OCI-LY7 (cell line): ENCODE data around the gene AGBL1. TPM values are rescaled to one million over a fixed set of nuclear protein-coding genes. Genes with fewer than 3 reads are reported as not detected.

Experiments used
- BruUV-seq: library from RNA; stranded (reverse); fragments of 400-500 nt; replicated peaks from 2 replicates; lab custom pipeline; 2021; lab: Mats Ljungman, UMichigan
- CTCF ChIA-PET: fragments of 300-600 bp; sonication (Branson Sonifier 250); formaldehyde crosslinking; loops from one replicate; lab custom pipeline; 2022; ENCODE audit warnings: antibody characterized with exemption; ENCODE audit not compliant: unreplicated experiment; lab: Charles Lee
- POLR2A ChIA-PET: fragments of 300-600 bp; sonication (Branson Sonifier 250); formaldehyde crosslinking; loops from one replicate; lab custom pipeline; 2022; ENCODE audit warnings: antibody characterized with exemption; lab: Charles Lee
- DNase-seq: peaks from one replicate; pipeline ENCODE4 v3.0.0-alpha.2; 2015; ENCODE audit warnings: low spot score
- H2AFZ ChIP-seq: fragments of 200-600 bp; sonication (generic), shearing (Covaris generic); 2 replicates; pipeline ENCODE4 v1.6.1; 2014; ENCODE audit warnings: mild to moderate bottlenecking, antibody characterized with exemption, low read length, moderate library complexity
- H3K27ac ChIP-seq: fragments of 200-600 bp; sonication (generic); 2 replicates; pipeline ENCODE4 v1.5.1; 2014; ENCODE audit warnings: mixed run types, low read depth, mild to moderate bottlenecking, moderate library complexity, low read length, inconsistent platforms; ENCODE audit not compliant: poor library complexity, severe bottlenecking
- H3K36me3 ChIP-seq: fragments of 200-600 bp; sonication (generic); 2 replicates; pipeline ENCODE4 v1.6.1; 2014; ENCODE audit warnings: mild to moderate bottlenecking, antibody characterized with exemption, low read length, moderate library complexity, mixed read lengths; ENCODE audit not compliant: insufficient read depth
- H3K4me1 ChIP-seq: fragments of 200-600 bp; sonication (generic); 2 replicates; pipeline ENCODE4 v1.5.1; 2014; ENCODE audit warnings: mild to moderate bottlenecking, low read length; ENCODE audit not compliant: insufficient read depth, poor library complexity, severe bottlenecking
- H3K4me2 ChIP-seq: fragments of 200-600 bp; sonication (generic); 2 replicates; pipeline ENCODE4 v1.6.1; 2014; ENCODE audit warnings: mild to moderate bottlenecking, low read length
- H3K4me3 ChIP-seq: fragments of 200-600 bp; sonication (generic); 2 replicates; pipeline ENCODE4 v1.5.1; 2014; ENCODE audit warnings: mild to moderate bottlenecking, low read depth, low read length; ENCODE audit not compliant: poor library complexity, severe bottlenecking
- H3K79me2 ChIP-seq: fragments of 200-600 bp; sonication (generic); 2 replicates; pipeline ENCODE4 v1.6.1; 2016; ENCODE audit warnings: low read depth, mild to moderate bottlenecking, low read length, moderate library complexity, mixed read lengths; ENCODE audit not compliant: insufficient read depth
- H3K9me2 ChIP-seq: fragments of 200-600 bp; sonication (generic); 2 replicates; pipeline ENCODE4 v1.6.1; 2016; ENCODE audit warnings: mild to moderate bottlenecking, low read length, mixed read lengths; ENCODE audit not compliant: insufficient read depth
- H3K9me3 ChIP-seq: fragments of 200-600 bp; sonication (generic); 2 replicates; pipeline ENCODE4 v1.6.1; 2014; ENCODE audit warnings: mild to moderate bottlenecking, mixed run types, low read length, mixed read lengths
- H4K20me1 ChIP-seq: fragments of 200-600 bp; sonication (generic); 2 replicates; pipeline ENCODE4 v1.6.1; 2014; ENCODE audit warnings: mild to moderate bottlenecking, antibody characterized with exemption, low read length, moderate library complexity, mixed read lengths; ENCODE audit not compliant: insufficient read depth
- EZH2phosphoT487 ChIP-seq: fragments of 200-600 bp; sonication (generic); IDR thresholded peaks from 2 replicates; pipeline ENCODE4 v1.6.1; 2018; ENCODE audit warnings: low read depth, borderline replicate concordance, mild to moderate bottlenecking, mixed run types, antibody characterized with exemption, low read length, moderate library complexity, mixed read lengths
- intact Hi-C: fragments of 100-400 bp; cut with micrococcal nuclease; formaldehyde crosslinking; loops from one replicate; pipeline ENCODE4 v1.10.0; 2022; ENCODE audit not compliant: unreplicated experiment
- total RNA-seq, 2 experiments: library from RNA; depleted of rRNA in 1 of 2; stranded (reverse); fragments of >200 nt in 1 of 2; shearing (Covaris generic) in 1 of 2; gene quantifications; 2 replicates each; pipeline ENCODE4 v1.2.3, GENCODE V29; 2014 to 2022
- TF ChIP-seq, protein P1 (sequence below): fragments of 200-600 bp; sonication (generic); conservative IDR thresholded peaks from 2 replicates; pipeline ENCODE4 v1.5.1; 2014; ENCODE audit warnings: mild to moderate bottlenecking, antibody characterized with exemption, low read length, moderate library complexity, mixed read lengths

AGBL1 gene
- total RNA-seq, 2 experiments from 2014 or later = not detected

DNA sequence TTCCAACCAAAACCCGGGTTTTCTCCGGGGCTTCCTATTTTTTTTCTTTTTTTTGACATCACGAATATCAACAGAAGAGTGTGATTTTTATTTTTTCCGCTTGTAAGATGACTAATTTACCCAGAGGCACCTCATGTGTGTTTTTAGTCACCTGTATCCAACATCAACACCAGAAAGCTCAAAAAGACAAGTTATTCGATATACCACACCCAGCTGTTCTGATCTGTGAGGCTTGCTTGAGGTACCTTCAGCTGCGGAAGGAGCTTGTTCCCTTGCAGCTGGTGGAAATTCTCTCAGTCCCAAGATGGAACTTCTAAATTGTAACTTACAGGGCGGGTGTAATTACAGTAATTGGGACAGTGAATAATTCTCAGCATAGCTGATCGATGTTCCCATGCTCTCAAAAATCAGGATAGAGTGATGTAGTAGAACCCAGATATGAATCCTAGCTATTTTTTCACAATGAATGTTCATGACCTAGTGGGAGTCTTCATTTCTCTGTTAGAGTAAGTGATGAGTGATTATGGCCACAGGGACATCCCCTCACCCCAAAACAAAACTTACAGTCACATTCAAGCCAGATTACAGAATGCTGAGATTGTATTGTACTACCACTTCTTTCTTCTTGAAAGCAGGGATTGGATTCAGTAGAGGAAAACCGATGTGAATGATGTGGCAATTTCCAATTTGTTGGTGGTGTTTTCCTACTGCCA is 232.1 kb downstream of the AGBL1 start:
- no peak overlapping the region for H2AFZ ChIP-seq
- H3K4me3 ChIP-seq = no peak overlapping the region
- no peak overlapping the region for H3K4me2 ChIP-seq
- H3K9me3 ChIP-seq = no peaks in the 10 kb centered on the region
- no peaks in the 10 kb centered on the region for H3K9me2 ChIP-seq
- POLR2A ChIA-PET = interaction anchor here (2.8 kb wide), 1 partner anchor 14 kb away, joined by 7 read pairs; no protein-coding TSS in a partner anchor
- no peaks in the 10 kb centered on the region for H4K20me1 ChIP-seq
- BruUV-seq = no TSS peak
- H3K4me1 ChIP-seq = no peaks in the 10 kb centered on the region
- H3K27ac ChIP-seq = no peak overlapping the region
- intact Hi-C loops = no loop called here
- DNase-seq = no peak
- H3K36me3 ChIP-seq = no peaks in the 10 kb centered on the region
- TF ChIP-seq, protein P1, sequence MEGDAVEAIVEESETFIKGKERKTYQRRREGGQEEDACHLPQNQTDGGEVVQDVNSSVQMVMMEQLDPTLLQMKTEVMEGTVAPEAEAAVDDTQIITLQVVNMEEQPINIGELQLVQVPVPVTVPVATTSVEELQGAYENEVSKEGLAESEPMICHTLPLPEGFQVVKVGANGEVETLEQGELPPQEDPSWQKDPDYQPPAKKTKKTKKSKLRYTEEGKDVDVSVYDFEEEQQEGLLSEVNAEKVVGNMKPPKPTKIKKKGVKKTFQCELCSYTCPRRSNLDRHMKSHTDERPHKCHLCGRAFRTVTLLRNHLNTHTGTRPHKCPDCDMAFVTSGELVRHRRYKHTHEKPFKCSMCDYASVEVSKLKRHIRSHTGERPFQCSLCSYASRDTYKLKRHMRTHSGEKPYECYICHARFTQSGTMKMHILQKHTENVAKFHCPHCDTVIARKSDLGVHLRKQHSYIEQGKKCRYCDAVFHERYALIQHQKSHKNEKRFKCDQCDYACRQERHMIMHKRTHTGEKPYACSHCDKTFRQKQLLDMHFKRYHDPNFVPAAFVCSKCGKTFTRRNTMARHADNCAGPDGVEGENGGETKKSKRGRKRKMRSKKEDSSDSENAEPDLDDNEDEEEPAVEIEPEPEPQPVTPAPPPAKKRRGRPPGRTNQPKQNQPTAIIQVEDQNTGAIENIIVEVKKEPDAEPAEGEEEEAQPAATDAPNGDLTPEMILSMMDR = no peak
- TF ChIP-seq EZH2phosphoT487 = no peak
- no peaks in the 10 kb centered on the region for H3K79me2 ChIP-seq
- CTCF ChIA-PET = no interaction called here

DNA sequence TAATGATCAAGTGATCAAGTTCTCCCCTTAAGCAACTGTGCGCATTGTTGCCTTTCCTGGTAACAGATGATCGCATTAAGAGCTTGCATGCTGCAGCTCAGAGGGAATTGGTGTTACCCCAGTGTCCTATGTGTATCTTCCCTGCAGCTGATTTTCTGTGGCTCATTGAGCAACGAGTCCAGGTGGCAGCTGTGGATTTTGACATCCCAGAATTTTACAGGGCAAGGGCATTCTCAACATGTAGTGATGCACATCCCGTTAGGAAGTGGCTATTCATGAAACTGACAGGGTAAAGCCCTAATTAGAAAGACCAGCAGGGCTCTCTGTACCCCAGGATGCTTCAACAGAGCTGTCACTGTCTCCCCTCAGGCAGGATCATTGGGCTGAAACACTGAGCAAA is 232.8 kb downstream of the AGBL1 start:
- Histone ChIP-seq H3K9me2 (no peaks in the 10 kb centered on the region), H3K4me3 (no peak overlapping the region), H3K4me1 (no peaks in the 10 kb centered on the region), H3K79me2 (no peaks in the 10 kb centered on the region), H3K27ac (no peak overlapping the region), H3K36me3 (no peaks in the 10 kb centered on the region), H4K20me1 (no peaks in the 10 kb centered on the region), H3K9me3 (no peaks in the 10 kb centered on the region), H3K4me2 (no peak overlapping the region), H2AFZ (no peak overlapping the region)
- intact Hi-C loops = no loop called here
- no peak for DNase-seq
- ChIA-PET POLR2A (no interaction called here), CTCF (no interaction called here)
- no TSS peak for BruUV-seq
- TF ChIP-seq, protein P1 = no peak
- TF ChIP-seq EZH2phosphoT487 = no peak

DNA sequence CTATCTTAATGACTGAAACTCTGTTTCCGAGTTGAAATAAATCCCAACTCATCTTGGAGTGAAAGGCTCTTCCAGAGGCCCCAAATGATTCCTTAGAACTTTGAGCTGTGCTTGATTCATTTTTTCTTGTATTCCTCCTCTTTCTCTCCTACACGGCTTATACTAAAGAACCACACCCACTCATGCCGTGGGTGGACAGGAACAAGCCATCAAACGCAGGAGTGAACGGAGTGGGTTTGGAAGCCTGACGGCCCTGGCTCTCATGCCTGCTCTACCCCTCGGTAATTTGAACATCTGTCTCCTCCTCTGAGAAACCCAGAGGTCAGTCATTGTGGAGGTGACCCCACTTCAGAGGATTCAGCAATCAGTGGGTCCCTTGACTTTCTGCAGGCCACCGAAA is 236.5 kb downstream of the AGBL1 start:
- Histone ChIP-seq H3K27ac (no peak overlapping the region), H3K4me2 (no peak overlapping the region), H3K9me2 (no peaks in the 10 kb centered on the region), H3K4me1 (no peaks in the 10 kb centered on the region), H2AFZ (no peak overlapping the region), H3K4me3 (no peak overlapping the region), H3K79me2 (no peaks in the 10 kb centered on the region), H4K20me1 (no peaks in the 10 kb centered on the region), H3K9me3 (no peaks in the 10 kb centered on the region), H3K36me3 (no peaks in the 10 kb centered on the region)
- CTCF ChIA-PET = no interaction called here
- BruUV-seq = no TSS peak
- intact Hi-C loops = no loop called here
- TF ChIP-seq, protein P1 = no peak
- no peak for TF ChIP-seq EZH2phosphoT487
- DNase-seq = no peak
- POLR2A ChIA-PET = interaction anchor here (1.0 kb wide), 1 partner anchor 17 kb away, joined by 5 read pairs; no protein-coding TSS in a partner anchor
